A673 (cell line): Measurements from ENCODE around the gene ZNF75A. TPM values are rescaled to one million over a fixed set of nuclear protein-coding genes. Genes with fewer than 3 reads are reported as not detected.

Source experiments
- BruUV-seq: library from RNA; stranded (reverse); fragments of 400-500 nt; replicated peaks from 2 replicates; lab custom pipeline; 2021; lab: Mats Ljungman, UMichigan
- CTCF ChIA-PET: fragments of 300-600 bp; sonication (Branson Sonifier 250); formaldehyde crosslinking; loops from one replicate; lab custom pipeline; 2022; ENCODE audit warnings: antibody characterized with exemption; lab: Charles Lee
- POLR2A ChIA-PET: fragments of 300-600 bp; sonication (Branson Sonifier 250); formaldehyde crosslinking; loops from one replicate; lab custom pipeline; 2022; ENCODE audit warnings: antibody characterized with exemption; ENCODE audit not compliant: low non-redundant PET; lab: Charles Lee
- DNase-seq: peaks from one replicate; pipeline ENCODE4 v3.0.0-alpha.2; 2015; ENCODE audit warnings: low spot score
- H3K27ac ChIP-seq: fragments of 200-600 bp; sonication (generic); 2 replicates; pipeline ENCODE4 v1.5.1; 2016; ENCODE audit warnings: mixed run types, low read depth, mild to moderate bottlenecking, mixed read lengths, antibody characterized with exemption, low read length; ENCODE audit not compliant: poor library complexity, severe bottlenecking
- H3K27me3 ChIP-seq: fragments of 200-600 bp; sonication (generic); replicated peaks from 2 replicates; pipeline ENCODE4 v1.6.1; 2017; ENCODE audit warnings: mixed run types, low read depth, mild to moderate bottlenecking, mixed read lengths, antibody characterized with exemption, low read length; ENCODE audit not compliant: insufficient read depth, poor library complexity
- H3K36me3 ChIP-seq: fragments of 200-600 bp; sonication (generic); 2 replicates; pipeline ENCODE4 v1.6.1; 2016; ENCODE audit warnings: mixed run types, mild to moderate bottlenecking, mixed read lengths, antibody characterized with exemption, low read length; ENCODE audit not compliant: insufficient read depth, poor library complexity, severe bottlenecking
- H3K4me1 ChIP-seq: fragments of 200-600 bp; sonication (generic); 2 replicates; pipeline ENCODE4 v1.6.1; 2017; ENCODE audit warnings: mixed run types, mild to moderate bottlenecking, mixed read lengths, antibody characterized with exemption, low read length; ENCODE audit not compliant: insufficient read depth, poor library complexity, severe bottlenecking
- H3K4me3 ChIP-seq: fragments of 200-600 bp; sonication (generic); 2 replicates; pipeline ENCODE4 v1.5.1; 2016; ENCODE audit warnings: low read depth, mixed run types, mild to moderate bottlenecking, mixed read lengths, low read length; ENCODE audit not compliant: poor library complexity, severe bottlenecking
- H3K9me3 ChIP-seq: fragments of 200-600 bp; sonication (generic); 2 replicates; pipeline ENCODE4 v1.6.1; 2016; ENCODE audit warnings: mixed run types, low read depth, mild to moderate bottlenecking, mixed read lengths, antibody characterized with exemption, low read length; ENCODE audit not compliant: poor library complexity, severe bottlenecking
- EZH2 ChIP-seq: fragments of 200-600 bp; sonication (generic); IDR thresholded peaks from 2 replicates; pipeline ENCODE4 v1.6.1; 2017; ENCODE audit warnings: borderline replicate concordance, low read depth, mild to moderate bottlenecking, mixed read lengths, antibody characterized with exemption, low read length; ENCODE audit not compliant: poor library complexity, severe bottlenecking
- intact Hi-C: fragments of 100-400 bp; cut with micrococcal nuclease; formaldehyde crosslinking; loops from one replicate; pipeline ENCODE4 v1.10.0; 2022; ENCODE audit not compliant: unreplicated experiment
- total RNA-seq: library from RNA; stranded (reverse); gene quantifications from 2 replicates; pipeline ENCODE4 v1.2.3, GENCODE V29; 2021
- TF ChIP-seq, protein P1 (sequence below): fragments of 300-800, 200-600 bp; sonication (generic); conservative IDR thresholded peaks from 2 replicates; pipeline ENCODE4 v1.5.1; 2017; ENCODE audit warnings: low read depth, mild to moderate bottlenecking, antibody characterized with exemption, low read length, moderate library complexity, mixed read lengths

Gene ZNF75A
- total RNA-seq, 1 experiment from 2014 or later, result 44.5 TPM

DNA sequence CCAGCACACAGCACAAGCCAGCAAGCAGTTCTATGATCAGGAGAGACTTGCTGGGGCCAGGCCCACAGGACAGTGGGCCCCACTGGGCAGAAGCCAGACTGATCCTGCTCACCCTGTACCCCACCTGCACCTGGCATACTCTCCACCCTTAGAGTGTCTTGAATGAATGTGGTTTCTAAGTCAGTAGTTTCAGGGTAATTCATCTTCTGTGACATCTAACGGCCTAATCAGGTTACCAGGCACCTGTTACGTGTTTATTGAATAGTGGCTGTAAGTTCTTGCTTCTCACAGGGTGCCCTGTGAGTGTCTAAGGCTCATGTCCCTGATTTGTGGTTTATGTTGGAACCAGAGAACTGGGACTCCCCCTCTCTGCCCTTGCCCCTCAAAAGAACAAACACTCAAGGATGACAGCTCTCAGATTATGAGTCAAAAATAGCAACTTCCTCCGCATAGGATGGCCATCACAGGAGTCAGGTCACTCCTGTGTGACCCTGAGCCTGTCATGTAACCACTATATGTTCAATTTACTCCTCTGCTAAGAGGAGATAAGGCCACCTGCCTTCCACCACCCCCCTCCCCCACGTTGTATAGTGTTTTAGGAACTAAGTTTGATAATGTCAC is 43.4 kb downstream of the ZNF75A start:
- Histone ChIP-seq H3K36me3 (no peaks in the 10 kb centered on the region), H3K4me1 (no peaks in the 10 kb centered on the region), H3K9me3 (no peaks in the 10 kb centered on the region), H3K27ac (no peak overlapping the region), H3K27me3 (no peaks in the 10 kb centered on the region), H3K4me3 (no peak overlapping the region)
- TF ChIP-seq EZH2, result no peak
- TF ChIP-seq, protein P1, sequence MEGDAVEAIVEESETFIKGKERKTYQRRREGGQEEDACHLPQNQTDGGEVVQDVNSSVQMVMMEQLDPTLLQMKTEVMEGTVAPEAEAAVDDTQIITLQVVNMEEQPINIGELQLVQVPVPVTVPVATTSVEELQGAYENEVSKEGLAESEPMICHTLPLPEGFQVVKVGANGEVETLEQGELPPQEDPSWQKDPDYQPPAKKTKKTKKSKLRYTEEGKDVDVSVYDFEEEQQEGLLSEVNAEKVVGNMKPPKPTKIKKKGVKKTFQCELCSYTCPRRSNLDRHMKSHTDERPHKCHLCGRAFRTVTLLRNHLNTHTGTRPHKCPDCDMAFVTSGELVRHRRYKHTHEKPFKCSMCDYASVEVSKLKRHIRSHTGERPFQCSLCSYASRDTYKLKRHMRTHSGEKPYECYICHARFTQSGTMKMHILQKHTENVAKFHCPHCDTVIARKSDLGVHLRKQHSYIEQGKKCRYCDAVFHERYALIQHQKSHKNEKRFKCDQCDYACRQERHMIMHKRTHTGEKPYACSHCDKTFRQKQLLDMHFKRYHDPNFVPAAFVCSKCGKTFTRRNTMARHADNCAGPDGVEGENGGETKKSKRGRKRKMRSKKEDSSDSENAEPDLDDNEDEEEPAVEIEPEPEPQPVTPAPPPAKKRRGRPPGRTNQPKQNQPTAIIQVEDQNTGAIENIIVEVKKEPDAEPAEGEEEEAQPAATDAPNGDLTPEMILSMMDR, result no peak
- POLR2A ChIA-PET, result no interaction called here
- no peak for DNase-seq
- CTCF ChIA-PET, result no interaction called here
- intact Hi-C loops, result no loop called here
- BruUV-seq, result no TSS peak

DNA sequence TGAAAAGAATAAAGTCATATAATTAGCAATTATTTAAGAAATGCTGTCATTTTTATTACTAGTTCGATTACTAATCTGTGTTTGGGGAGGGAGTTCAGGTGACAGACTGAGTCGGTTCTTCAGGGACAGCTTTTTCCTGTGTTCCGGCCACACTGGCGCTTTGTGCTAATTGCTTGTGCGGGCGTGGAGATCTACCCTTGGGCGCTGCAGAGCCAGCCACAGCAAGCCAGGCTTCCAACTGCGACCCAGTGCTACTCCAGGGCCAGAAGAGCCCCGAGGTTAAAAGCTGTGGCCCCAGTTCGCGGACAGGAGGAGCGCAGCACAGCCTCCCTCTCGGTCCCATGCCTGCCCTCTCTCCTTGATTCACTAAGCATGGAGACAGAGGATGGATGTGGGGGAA is 43.9 kb downstream of the ZNF75A start:
- Histone ChIP-seq H3K27me3 (no peaks in the 10 kb centered on the region), H3K27ac (no peak overlapping the region), H3K9me3 (no peaks in the 10 kb centered on the region), H3K4me1 (no peaks in the 10 kb centered on the region), H3K4me3 (no peak overlapping the region), H3K36me3 (no peaks in the 10 kb centered on the region)
- DNase-seq, result no peak
- POLR2A ChIA-PET, result no interaction called here
- no peak for TF ChIP-seq EZH2
- TF ChIP-seq, protein P1, result no peak
- intact Hi-C loops, result no loop called here
- BruUV-seq, result no TSS peak
- CTCF ChIA-PET, result no interaction called here

DNA sequence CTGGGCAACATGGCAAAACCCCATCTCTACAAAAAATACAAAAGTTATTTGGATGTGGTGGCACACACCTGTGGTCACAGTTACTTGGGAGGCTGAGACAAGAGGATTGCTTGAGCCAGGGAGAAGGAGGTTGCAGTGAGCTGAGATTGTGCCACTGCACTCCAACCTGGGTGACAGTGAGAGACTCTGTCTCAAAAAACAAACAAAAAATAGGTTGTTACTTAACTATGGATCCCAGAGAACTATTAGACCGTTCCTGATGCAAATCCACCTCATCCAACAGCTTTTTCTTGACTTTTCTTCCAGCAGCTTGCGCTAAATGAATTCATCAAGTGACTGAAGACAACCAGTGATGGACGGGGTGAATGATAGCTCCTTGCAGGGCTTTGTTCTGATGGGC is 50.3 kb downstream of the ZNF75A start, which contains the start of gene OR2C1:
TSS of gene OR2C1 (plus strand) at position 301 of the 400 bp plus-strand sequence. CDS start at position 353, 52 bp downstream.
- CTCF ChIA-PET, result no interaction called here
- TF ChIP-seq, protein P1, result no peak

More for the DNA sequence above, 50.3 kb downstream of the ZNF75A start, which contains the start of gene OR2C1:
- intact Hi-C loops, result no loop called here
- peaks cover 4% of the 10 kb centered on the region for H3K27me3 ChIP-seq
- H3K4me1 ChIP-seq, result no peaks in the 10 kb centered on the region
- no TSS peak for BruUV-seq
- POLR2A ChIA-PET, result no interaction called here
- no peak within 1 kb of the TSS for H3K27ac ChIP-seq
- no peak within 1 kb of the TSS for H3K4me3 ChIP-seq
- DNase-seq, result no peak
- H3K36me3 ChIP-seq, result no peaks in the 10 kb centered on the region
- H3K9me3 ChIP-seq, result no peaks in the 10 kb centered on the region
